Skeletal muscle satellite cell (primary cell): Measurements from ENCODE around the gene LSS. TPM values are rescaled to one million over a fixed set of nuclear protein-coding genes. Genes with fewer than 3 reads are reported as not detected.

Experiments used
- H3K27me3 ChIP-seq: 2 replicates; pipeline ENCODE4 v1.7.0; 2013; ENCODE audit warnings: low read length; ENCODE audit not compliant: control insufficient read depth, insufficient read depth
- H3K36me3 ChIP-seq: 2 replicates; pipeline ENCODE4 v1.7.0; 2013; ENCODE audit warnings: mild to moderate bottlenecking, control low read depth, low read length; ENCODE audit not compliant: insufficient read depth
- H3K4me1 ChIP-seq: 2 replicates; pipeline ENCODE4 v1.7.0; 2013; ENCODE audit warnings: low read length; ENCODE audit not compliant: control insufficient read depth, insufficient read depth
- H3K4me2 ChIP-seq: 2 replicates; pipeline ENCODE4 v1.7.0; 2013; ENCODE audit warnings: mild to moderate bottlenecking, low read length
- H3K4me3 ChIP-seq: 2 replicates; pipeline ENCODE4 v1.7.0; 2013; ENCODE audit warnings: low read length
- H3K9ac ChIP-seq: 2 replicates; pipeline ENCODE4 v1.7.0; 2013; ENCODE audit warnings: mild to moderate bottlenecking, low read depth, low read length, moderate library complexity
- H3K9me3 ChIP-seq: replicated peaks from 2 replicates; pipeline ENCODE4 v1.7.0; 2013; ENCODE audit warnings: mild to moderate bottlenecking, control low read depth, low read length
- total RNA-seq: library from RNA; depleted of rRNA; stranded (reverse); fragments of >200 nt; gene quantifications from 2 replicates; pipeline ENCODE4 v1.2.3, GENCODE V29; 2012; rRNA removed

LSS gene
- 74.5 and 79.7 TPM in 2 replicates for total RNA-seq

DNA sequence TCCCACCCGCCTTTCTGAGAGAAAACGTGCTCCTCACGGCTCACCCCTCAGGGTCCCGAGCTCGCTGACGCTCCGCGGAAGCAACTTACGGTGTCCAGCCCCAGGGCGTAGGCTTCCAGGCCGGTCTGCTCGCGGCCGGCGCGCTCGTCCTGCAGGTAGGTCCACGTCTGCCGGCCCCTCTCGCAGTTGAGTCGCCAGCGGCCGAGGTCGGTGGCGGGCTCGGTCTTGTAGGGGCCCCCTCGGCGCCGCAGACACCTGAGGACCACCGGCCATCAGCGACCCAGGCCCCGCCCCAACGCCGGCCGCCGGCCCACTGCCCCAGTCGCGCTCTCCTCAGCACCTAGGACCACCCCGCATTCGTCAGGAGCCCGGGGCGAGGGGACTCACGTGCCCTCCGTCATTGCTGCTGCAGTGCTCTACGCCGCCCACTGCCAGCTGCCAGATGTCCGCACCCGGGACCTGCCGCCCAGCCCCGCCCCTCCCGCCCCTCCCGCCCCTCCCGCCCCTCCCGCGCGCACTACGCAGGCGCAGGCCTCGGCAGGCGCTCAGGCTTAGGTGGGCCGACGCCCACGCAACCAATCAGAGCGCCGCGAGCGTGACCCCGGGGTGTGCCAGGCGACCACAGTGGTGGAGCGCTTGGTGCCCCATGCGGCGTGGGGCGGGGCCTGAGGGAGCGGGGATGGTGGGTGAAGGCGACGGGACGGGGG lies at the start of gene LSS:
TSS of gene LSS (minus strand) at position 430 of the 707 bp plus-strand sequence. CDS start at position 401, 29 bp downstream.
- peaks cover 29% of the 10 kb centered on the region for H3K4me1 ChIP-seq
- no peaks in the 10 kb centered on the region for H3K9me3 ChIP-seq
- H3K4me2 ChIP-seq: peak within 1 kb of the TSS; percentile 90
- H3K27me3 ChIP-seq: no peaks in the 10 kb centered on the region
- H3K36me3 ChIP-seq: peaks cover 16% of the 10 kb centered on the region
- H3K9ac ChIP-seq: peak within 1 kb of the TSS; percentile 79
- peak within 1 kb of the TSS; percentile 98 for H3K4me3 ChIP-seq

DNA sequence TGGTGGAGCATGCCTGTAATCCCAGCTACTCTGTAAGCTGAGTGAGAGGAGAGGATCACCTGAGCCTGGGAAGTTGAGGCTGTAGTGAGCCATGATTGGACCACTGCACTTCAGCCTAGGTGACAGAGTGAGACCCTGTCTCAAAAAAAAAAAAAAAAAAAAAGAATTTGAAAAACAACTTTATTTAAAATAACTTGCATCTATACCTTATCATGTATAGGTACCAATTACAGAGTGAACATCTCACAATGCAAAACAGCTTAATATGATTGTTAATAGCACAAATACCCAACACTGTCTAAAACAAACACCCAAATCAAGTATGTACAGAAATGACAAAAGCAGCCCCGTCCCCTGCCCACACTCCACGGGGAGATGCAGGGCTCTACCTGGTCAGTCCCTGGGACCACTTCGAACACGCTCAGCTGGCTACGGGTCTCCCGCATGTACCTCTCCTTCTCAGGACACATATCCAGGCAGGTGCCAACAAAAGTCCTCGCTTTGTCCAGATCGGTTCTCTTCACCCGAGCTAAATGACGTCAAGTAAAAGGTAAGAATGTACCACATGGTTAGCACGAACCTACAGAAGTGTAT lies 46.3 kb upstream of the LSS start:
- Histone ChIP-seq H3K9me3 (no peaks in the 10 kb centered on the region), H3K9ac (no peak overlapping the region), H3K27me3 (no peaks in the 10 kb centered on the region), H3K4me3 (no peak overlapping the region), H3K4me1 (no peaks in the 10 kb centered on the region), H3K36me3 (peaks cover 78% of the 10 kb centered on the region), H3K4me2 (no peak overlapping the region)

DNA sequence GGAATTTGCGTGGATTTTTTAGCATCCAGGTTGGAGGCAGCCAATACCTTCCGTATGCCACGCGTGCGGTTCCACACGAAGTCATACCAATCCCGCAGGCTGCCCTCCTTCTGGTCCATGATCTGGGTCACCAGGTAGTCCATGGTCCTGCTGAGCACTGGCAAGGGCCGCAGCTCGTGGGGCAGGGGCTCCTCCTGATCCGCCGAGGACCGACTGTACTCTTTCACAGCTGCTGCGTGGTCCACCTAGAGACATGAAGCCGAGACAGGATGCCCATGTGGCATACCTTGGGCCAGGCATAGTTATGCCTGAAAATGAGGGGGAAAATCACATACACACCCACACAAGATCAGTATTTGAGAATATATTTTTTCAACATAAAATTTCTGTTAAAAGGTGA lies 44.8 kb upstream of the LSS start:
- Histone ChIP-seq H3K4me3 (no peak overlapping the region), H3K9me3 (no peaks in the 10 kb centered on the region), H3K4me1 (no peaks in the 10 kb centered on the region), H3K36me3 (peaks cover 80% of the 10 kb centered on the region), H3K4me2 (no peak overlapping the region), H3K27me3 (no peaks in the 10 kb centered on the region), H3K9ac (no peak overlapping the region)

DNA sequence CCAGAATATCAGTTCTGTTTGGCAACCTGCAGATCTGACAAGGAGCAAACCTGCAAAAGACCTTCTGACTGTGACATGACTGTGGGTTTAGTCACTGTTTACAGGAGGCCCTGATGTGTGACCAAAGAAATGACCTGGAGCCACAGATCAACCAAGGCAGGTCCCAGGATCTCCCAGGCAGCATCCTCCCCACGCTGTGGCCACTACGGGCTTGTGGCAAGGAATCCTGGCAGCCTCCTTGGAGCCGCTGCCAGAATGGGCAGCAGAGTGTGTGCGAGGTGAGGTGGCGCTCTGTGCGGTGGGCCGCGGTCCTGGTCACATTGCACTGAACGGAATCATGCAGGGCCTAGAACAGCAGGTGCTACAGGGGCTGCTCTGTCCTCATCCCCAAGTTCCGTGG lies 40.9 kb upstream of the LSS start:
- no peak overlapping the region for H3K9ac ChIP-seq
- no peak overlapping the region for H3K4me2 ChIP-seq
- H3K4me1 ChIP-seq: no peaks in the 10 kb centered on the region
- H3K9me3 ChIP-seq: no peaks in the 10 kb centered on the region
- peaks cover 84% of the 10 kb centered on the region for H3K36me3 ChIP-seq
- H3K27me3 ChIP-seq: no peaks in the 10 kb centered on the region
- no peak overlapping the region for H3K4me3 ChIP-seq

DNA sequence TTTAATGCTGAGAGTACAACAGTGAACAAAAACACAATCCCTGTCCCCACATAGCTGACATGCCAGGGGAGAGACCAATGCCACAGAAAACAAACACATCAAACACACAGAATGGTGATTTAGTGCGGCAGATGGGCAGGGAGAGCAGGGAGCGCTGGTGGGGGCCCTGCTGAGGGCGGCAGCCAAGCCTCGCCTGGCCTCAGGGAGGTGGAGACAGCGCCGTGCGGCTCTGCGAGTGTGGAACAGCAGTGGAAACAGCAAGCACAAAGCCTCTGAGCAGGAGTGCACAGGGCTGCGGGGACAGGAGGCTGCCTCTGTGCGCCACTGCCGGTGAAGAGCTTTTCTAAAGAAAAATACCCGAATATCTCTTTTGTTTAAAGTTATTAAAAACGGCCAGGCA lies 39.8 kb upstream of the LSS start:
- peaks cover 83% of the 10 kb centered on the region for H3K36me3 ChIP-seq
- H3K4me2 ChIP-seq: no peak overlapping the region
- no peaks in the 10 kb centered on the region for H3K4me1 ChIP-seq
- no peak overlapping the region for H3K9ac ChIP-seq
- no peak overlapping the region for H3K4me3 ChIP-seq
- no peaks in the 10 kb centered on the region for H3K9me3 ChIP-seq
- no peaks in the 10 kb centered on the region for H3K27me3 ChIP-seq

DNA sequence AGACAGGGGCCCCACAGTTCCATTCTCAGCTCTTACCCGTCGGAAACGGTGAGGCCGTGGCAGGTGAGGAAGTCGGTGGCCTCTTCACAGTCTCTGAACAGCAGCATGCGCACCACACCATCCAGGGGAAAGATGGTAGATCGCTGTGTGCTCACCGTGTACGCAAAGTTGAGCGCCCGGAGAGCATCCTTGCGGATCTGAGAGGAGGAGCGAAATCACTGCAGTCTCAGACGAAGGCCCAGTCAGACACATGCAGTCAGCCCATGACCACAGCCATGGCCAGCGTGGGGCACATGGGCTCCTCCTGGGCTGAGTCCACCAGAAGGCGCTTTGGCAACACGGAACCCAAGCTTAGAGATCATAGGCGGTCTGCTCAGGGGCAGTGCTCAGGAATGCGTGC lies 38.4 kb upstream of the LSS start:
- no peak overlapping the region for H3K4me3 ChIP-seq
- H3K27me3 ChIP-seq: no peaks in the 10 kb centered on the region
- H3K36me3 ChIP-seq: peaks cover 73% of the 10 kb centered on the region
- H3K4me1 ChIP-seq: no peaks in the 10 kb centered on the region
- no peak overlapping the region for H3K4me2 ChIP-seq
- no peaks in the 10 kb centered on the region for H3K9me3 ChIP-seq
- H3K9ac ChIP-seq: no peak overlapping the region

GRCh38 chr21:46265736-46266525 lies 37.4 kb upstream of the LSS start:
- no peaks in the 10 kb centered on the region for H3K27me3 ChIP-seq
- no peak overlapping the region for H3K4me3 ChIP-seq
- no peaks in the 10 kb centered on the region for H3K4me1 ChIP-seq
- no peak overlapping the region for H3K9ac ChIP-seq
- no peak overlapping the region for H3K4me2 ChIP-seq
- H3K9me3 ChIP-seq: no peaks in the 10 kb centered on the region
- H3K36me3 ChIP-seq: peaks cover 75% of the 10 kb centered on the region

DNA sequence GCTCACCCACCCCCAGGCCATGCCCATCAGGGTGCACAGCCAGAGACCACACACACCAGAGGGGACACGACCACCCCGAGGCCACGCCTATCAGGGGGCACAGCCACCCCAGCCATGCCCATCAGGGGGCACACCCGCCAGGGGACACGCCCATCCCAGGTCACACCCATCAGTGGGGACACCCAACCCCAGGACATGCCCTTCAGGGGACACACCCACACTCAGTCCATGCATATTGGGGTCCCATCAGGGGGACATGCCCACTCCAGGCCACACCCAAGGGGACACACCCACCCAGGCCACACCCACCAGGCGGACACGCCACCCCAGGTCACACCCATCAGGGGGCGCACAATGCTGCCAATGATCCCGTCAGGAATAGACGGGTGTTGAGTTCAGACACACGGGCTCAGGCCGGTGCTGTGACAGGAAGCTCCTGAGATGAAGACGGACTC lies 36.1 kb upstream of the LSS start:
- Histone ChIP-seq H3K27me3 (no peaks in the 10 kb centered on the region), H3K9me3 (no peaks in the 10 kb centered on the region), H3K4me2 (no peak overlapping the region), H3K36me3 (peaks cover 74% of the 10 kb centered on the region), H3K9ac (no peak overlapping the region), H3K4me3 (no peak overlapping the region), H3K4me1 (no peaks in the 10 kb centered on the region)

DNA sequence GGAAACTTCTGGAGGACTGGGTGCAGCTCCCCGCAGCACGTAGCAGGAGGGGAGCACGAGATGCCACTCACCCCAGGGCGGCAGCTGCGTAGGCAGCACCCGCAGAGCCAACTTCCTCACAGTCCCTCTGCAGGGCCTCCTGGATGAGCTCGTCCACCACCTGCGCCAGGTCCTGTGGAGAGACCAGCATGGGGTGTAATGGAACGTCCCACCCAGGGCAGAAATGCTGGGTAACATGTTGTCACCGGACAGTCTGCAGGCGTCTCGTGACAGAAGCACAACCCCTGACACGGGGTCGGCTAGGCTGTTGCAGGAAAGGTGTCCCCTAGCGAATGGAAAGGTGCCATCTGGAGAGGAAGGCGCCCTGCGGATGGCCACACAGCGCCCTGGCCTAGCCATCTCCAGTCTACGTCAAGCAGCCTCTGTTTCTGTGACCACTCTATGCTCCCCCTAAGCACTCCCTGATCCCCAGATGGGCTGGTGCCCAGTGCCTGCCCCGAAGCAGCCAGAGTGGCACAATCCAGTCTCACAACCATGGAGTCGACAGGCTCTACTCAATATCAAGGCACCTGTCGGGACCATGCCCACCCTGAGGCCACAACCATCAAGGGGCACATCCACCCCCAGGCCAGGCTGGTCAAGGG lies 35.6 kb upstream of the LSS start:
- no peak overlapping the region for H3K9ac ChIP-seq
- no peak overlapping the region for H3K4me3 ChIP-seq
- H3K9me3 ChIP-seq: no peaks in the 10 kb centered on the region
- no peaks in the 10 kb centered on the region for H3K27me3 ChIP-seq
- H3K36me3 ChIP-seq: peaks cover 68% of the 10 kb centered on the region
- no peaks in the 10 kb centered on the region for H3K4me1 ChIP-seq
- H3K4me2 ChIP-seq: no peak overlapping the region

DNA sequence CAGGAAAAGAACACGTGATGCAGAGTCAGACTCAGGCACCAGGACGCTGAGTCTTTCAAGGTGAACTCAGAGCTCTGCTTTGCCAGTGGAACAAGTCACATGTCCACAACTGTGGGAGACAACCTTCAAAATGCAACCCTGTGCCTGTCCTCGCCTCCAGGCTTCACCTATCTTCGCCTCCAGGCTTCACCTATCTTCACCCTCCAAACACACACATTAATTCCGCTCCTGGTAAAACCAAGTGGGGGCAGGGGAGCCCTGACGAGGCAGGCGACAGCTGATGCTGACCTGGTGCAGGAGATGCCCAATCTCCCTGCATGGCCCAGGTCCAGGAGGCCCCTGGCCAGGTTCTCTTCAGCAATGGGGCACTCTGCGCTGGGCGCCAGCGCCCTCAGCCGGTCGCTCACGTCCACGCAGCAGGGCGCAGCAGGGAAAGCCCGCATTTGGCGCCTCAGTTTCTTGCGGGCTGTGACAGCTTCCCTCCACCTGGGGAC lies 28.0 kb upstream of the LSS start:
- Histone ChIP-seq H3K4me1 (no peaks in the 10 kb centered on the region), H3K27me3 (no peaks in the 10 kb centered on the region), H3K4me3 (no peak overlapping the region), H3K9me3 (no peaks in the 10 kb centered on the region), H3K36me3 (peaks cover 80% of the 10 kb centered on the region), H3K9ac (no peak overlapping the region), H3K4me2 (no peak overlapping the region)

DNA sequence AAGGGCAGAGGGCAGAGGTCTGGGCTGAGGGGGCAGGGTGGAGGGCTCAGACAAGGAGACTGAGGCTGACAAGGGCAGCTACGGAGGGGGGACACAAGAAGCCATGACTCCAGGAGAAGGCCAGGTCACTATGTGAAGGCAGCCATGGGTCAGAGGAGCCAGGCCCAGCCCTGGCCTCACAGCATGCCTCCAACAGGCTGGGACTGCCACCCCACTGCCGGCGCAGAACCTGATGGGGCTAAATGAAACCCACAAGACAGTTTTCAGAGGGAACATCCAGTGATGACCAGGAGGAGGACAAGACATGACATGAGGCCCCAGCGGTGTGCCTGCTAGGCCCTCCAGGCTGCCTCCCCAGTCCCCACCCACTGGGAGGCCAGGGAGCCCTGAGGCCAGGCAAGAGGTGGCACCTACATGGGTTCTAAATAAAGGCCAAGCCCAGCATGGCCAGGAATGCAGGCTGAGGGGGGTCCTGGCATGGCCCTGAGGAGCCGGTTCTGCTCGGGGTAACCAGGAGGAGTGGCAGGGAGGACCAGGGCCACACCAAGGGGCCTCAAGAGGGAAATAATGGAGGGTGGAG lies 27.3 kb upstream of the LSS start:
- Histone ChIP-seq H3K4me1 (no peaks in the 10 kb centered on the region), H3K9ac (no peak overlapping the region), H3K36me3 (peaks cover 81% of the 10 kb centered on the region), H3K9me3 (no peaks in the 10 kb centered on the region), H3K27me3 (no peaks in the 10 kb centered on the region), H3K4me3 (no peak overlapping the region), H3K4me2 (no peak overlapping the region)
